Keratinocyte (primary cell): Measurements from ENCODE around the gene ZBTB18.

ENCODE experiments used
- CTCF ChIP-seq, 3 experiments: IDR thresholded peaks in 1 of 3; conservative IDR thresholded peaks in 1 of 3; optimal IDR thresholded peaks in 1 of 3; 2 replicates in 2 of 3; 3 replicates in 1 of 3; pipeline versions ENCODE3 to v1.5.1; 2011; ENCODE audit warnings: low read length in 3 of 3, mild to moderate bottlenecking in 3 of 3, moderate library complexity in 2 of 3, control low read depth in 1 of 3, inconsistent platforms in 1 of 3; ENCODE audit not compliant: insufficient read depth in 2 of 3; ENCODE audit errors: extremely low read depth in 1 of 3
- EZH2 ChIP-seq: IDR thresholded peaks from one replicate; pipeline ENCODE4 v1.6.1; 2012; ENCODE audit warnings: inconsistent platforms, mild to moderate bottlenecking, low read length, moderate library complexity

GRCh38 chr1:244006961-244007360 is 44.1 kb upstream of the ZBTB18 start:
- TF ChIP-seq CTCF (optimal IDR thresholded peaks at IDR 0.05 in 1 of 3, IDR thresholded peaks at IDR 0.05 in 1 of 3, conservative IDR thresholded peaks at IDR 0.05 in 1 of 3; ENCODE audit: extremely low read depth in 1 of 3, insufficient read depth in 2 of 3, low read length in 3 of 3) (no peak), EZH2 (no peak)
